HL-60 (cell line): Measurements from ENCODE around the gene GMEB2.

ENCODE experiments used
- CTCF ChIP-seq: IDR thresholded peaks from one replicate; pipeline ENCODE4 v1.5.1; 2011; ENCODE audit warnings: low read length, control low read depth, inconsistent platforms; ENCODE audit not compliant: insufficient read depth
- REST ChIP-seq: IDR thresholded peaks from 2 replicates; pipeline ENCODE4 v1.6.1; 2012; ENCODE audit warnings: low read depth; ENCODE audit not compliant: insufficient replicate concordance

- TF ChIP-seq CTCF = no peak
- TF ChIP-seq REST = no peak
These were observed 41.0 kb upstream of the GMEB2 start for GRCh38 chr20:63667858-63668257.
